HG03103 (cell line): ENCODE measurements around the gene ZNF594.
"Not testable (repeated sequence)": the region's sequence is repeated elsewhere in the genome, so short reads cannot be mapped to it uniquely, and the experiment has no call there.

Source experiments
- ATAC-seq: cut with Tn5 transposase; IDR thresholded peaks from one replicate; pipeline ENCODE4 v1.9.1; 2021; ENCODE audit warnings: low read depth; ENCODE audit not compliant: unreplicated experiment

Gene ZNF594

DNA sequence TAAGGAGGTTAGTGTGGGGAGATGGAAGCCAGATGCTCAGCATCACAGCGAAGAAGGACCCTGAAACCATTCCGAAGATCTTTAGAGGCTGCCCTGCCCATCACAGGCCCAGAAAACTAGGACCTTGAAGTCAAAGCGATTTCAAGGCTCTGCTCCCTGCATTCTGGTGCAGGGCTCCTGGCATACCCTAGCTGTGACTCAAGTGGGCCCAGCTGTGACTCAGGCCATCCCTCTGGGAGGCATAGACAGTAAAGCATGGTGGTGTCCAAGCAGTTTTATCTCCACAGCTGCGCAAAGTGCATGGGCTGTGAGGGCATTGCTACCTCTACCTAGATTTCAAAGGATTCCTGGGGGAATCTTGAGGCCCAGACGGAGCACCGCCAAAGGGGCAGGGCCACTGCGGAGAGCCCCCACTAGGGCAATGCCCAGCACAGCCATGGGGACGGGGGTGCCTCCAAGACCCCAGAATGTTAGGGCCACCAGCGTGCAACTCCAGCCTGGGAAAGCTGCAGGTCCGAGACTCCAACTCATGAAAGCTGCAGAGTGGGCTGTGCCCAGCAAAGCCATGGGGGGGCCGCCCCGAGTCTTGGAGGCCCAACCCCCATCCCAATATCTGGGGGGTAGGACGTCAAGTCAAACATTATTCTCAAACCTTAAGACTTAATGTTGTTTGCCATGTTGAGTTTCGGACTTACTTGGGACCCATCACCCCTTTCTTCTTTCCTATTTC is 11.7 kb upstream of the ZNF594 start:
- no peak for ATAC-seq

DNA sequence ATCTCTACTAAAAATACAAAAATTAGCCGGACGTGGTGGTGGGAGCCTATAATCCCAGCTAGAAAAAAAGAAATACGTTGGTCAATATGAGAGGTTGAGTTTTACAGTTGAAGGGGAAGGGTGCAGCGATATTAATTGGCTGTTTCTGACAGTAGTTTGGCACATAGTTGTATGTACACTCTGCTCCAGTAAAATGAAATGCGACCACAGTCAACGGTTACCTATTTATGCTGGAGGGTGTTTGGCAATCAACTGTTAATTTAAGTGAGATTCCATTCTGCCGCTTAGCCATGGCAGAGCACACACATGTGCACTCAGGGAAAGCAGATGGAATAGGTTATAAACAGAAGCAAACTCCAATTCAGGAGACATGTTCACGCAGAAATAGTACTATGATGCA is 9.3 kb upstream of the ZNF594 start:
- no peak for ATAC-seq

DNA sequence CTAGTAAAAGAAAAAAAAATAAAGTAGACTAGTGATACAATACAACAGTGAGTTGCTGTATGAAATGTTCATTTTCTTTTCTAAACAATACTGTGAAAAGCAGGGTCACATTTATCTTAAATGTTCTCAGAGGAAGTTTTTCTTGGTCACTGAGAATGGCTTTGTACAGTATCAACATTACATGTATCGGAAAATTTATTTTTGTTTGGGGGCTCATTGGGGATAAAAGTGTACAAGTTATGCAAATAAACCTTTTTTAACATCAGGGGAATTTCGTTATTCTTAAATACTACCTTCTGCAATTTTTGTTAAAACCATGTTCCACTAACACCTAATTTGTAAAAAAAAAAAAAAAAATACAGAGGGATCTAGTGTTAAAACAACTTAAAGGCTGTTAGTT is 8.7 kb upstream of the ZNF594 start:
- ATAC-seq: no peak

DNA sequence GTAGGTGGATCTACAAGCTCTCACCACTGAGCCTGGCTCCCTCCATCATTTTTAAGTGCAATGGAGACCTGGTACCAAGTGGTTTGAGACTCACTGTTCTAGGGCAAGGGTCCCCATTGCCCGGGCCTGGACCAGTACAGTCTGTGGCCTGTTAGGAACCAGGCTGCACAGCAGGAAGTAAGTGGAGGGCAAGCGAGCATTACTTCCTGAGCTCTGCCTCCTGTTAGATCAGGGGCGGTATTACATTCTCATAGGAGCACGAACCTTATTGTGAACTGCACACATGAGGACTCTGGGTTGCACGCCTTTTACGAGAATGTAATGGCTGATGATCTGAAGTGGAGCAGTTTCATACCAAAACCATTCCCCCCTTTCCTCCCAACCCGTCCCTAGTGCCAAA is 6.8 kb upstream of the ZNF594 start:
- ATAC-seq: no peak

DNA sequence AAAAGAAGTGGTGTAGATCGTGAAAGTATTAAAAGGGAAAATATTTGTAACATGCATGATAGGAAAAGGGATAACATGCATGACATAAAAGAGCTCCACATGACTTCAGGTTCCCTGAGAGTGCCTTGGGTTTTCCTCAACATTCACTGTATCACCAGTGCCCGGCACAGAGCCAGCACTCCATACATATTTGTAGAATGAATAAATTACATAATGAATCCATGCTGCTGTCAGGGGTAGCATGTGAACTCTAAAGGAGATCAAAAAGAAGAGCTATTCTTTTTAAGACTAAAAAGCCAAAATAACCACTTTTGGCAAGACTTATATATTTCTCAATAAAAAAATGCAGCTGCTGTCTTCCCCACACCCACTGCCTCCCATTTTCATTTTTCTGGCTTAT is 2.7 kb upstream of the ZNF594 start:
- ATAC-seq: no peak

DNA sequence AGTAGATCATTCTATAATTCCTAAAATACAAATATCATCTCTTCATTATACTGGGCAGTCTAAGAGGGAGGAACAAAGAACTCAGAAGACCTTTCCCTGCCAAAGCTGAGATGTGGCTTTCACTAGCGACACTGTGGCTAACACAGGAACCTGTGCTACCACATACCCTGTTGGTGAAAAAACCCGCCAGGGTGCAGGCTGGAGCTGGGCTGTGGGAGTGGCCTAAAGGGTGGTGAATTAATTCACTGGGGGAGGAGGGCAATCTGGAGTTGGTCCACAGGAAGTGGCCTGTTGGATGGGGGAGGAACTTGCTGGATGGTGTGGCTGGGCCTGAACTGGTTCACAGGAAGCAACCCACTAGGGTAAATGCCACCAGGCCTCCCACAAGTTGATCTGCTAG is 7.4 kb downstream of the ZNF594 start:
- ATAC-seq: no peak

DNA sequence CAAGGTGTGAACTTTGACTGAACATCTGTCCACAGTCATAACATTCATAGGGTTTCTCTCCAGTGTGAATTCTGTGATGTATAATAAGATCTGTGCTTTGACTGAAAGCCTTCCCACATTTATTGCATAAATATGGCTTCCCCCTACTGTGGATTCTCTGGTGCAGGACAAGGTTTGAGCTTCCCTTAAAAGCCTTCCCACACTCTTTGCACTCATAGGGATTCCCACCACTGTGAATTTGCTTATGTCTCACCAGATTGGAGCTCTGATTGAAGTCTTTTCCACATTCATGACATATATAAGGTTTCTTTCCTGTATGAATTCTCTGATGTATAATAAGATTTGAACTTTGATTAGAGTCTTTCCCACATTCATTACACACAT is 8.3 kb downstream of the ZNF594 start:
- no peak for ATAC-seq

DNA sequence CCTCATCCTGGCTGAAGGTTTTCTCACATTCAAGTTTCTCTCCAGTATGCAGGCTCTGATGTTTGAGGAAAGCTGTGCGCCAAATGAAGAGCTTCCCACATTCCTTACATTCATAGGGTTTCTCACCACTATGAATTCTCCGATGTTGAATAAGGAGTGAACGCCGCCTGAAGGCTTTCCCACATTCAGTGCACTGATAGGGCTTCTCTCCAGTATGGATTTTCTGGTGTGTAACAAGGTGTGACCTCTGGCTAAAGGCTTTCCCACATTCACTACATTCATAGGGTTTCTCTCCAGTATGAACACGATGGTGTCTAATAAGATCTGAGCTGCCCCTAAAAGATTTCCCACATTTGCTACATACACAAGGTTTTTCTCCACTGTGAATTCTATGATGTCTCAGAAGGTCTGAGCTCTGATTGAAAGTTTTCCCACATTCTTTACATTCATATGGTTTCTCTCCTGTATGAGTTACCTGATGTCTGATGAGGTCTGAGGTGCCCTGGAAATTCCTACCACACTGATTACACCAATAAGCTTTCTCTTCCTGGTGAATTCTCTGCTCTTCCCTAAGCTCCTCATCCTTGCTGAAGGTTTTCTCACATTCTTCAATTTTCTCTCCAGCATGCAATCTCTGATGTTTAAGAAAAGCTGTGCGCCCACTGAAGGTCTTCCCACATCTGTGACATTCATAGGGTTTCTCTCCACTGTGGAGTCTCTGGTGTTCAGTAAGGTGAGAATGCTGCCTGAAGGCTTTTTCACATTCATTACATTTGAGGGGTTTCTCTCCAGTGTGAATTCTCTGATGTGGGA is 8.9 kb downstream of the ZNF594 start:
- no peak for ATAC-seq

DNA sequence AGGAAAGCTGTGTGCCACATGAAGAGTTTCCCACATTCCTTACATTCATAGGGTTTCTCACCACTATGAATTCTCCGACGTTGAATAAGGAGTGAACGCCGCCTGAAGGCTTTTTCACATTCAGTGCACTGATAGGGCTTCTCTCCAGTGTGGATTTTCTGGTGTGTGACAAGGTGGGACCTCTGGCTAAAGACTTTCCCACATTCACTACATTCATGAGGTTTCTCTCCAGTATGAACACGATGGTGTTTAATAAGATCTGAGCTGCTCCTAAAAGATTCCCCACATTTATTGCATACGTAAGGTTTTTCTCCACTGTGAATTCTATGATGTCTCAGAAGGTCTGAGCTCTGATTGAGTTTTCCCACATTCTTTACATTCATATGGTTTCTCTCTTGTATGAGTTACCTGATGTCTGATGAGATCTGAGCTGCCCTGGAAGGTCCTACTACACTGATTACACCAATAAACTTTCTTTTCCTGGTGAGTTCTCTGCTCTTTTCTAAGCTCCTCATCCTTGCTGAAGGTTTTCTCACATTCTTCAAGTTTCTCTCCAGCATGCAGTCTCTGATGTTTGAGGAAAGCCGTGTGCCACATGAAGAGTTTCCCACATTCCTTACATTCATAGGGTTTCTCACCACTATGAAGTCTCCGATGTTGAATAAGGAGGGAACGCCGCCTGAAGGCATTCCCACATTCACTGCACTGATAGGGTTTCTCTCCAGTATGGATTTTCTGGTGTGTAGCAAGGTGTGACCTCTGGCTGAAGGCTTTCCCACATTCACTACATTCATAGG is 10.0 kb downstream of the ZNF594 start:
- ATAC-seq: no peak

DNA sequence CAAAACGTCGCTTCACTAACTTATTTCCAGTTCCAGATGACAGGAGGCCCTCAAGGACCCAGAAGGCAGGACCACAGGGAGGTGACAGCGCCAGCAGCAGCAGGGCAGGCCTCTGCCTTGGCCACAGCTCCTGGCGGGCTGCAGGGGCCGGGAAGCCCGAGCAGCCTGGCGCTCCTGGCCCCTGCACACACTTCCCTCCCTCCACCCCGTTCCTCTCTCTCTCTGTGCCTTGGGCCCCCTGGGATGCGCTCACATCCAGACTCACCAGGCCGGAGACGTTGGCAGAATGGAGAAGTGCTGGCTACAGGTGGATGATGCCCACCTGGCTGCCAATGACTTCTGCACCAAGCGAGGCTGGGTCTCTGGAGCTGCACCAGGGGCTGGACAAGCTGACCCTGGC is 12.7 kb downstream of the ZNF594 start:
- ATAC-seq: no peak

DNA sequence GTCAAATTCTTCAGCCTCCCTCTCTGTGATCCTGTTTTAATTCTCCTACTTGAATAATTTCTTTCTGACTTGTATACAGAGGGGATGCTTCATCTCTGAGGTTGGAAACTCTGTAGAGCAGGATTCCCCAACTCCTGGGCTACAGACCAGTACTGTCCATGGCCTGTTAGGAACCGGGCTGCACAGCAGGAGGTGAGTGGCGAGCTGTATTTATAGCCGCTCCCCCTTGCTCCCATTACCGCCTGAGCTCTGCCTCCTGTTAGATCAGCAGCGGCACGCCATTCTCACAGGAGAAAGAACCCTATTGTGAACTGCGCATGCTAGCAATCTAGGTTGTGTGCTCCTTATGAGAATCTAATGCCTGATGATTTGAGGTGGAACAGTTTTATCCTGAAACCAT is 16.6 kb downstream of the ZNF594 start:
- ATAC-seq: not testable (repeated sequence)

DNA sequence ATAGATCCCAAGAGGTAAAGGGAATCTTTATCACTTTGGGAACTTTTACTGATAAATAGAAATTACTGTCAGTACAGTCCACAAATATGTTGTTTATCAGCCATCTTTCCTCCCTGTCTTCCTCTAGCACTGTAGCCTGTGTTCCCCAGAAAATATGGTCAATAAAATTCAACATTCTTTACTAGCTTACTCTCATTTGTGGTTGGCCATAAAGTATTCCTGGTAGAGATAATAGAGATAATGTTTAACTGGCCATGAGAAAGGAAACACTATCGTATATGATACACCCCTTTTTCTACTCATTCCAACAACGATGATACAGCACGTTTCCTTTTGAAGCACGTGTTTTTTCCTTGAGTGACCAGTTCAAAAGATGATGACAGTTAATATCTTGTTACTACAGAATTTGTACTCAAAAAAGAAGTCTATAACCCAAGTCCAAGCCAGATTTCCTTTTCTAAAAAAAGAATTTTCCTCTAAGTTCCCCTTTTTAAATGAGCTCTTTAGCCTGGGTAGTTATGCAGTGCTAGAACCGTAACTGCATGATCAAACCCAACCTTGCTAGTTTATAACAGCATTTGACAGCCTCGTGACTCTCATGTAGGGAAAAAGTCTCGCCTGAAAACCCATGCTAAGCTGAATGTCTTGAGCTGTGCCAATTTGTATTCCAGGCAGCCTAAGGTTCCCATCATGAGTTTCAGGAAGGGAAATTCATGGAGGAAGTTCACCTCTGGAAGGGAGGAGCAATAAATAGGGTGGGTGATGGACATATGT is 25.7 kb downstream of the ZNF594 start:
- ATAC-seq: not testable (repeated sequence)

DNA sequence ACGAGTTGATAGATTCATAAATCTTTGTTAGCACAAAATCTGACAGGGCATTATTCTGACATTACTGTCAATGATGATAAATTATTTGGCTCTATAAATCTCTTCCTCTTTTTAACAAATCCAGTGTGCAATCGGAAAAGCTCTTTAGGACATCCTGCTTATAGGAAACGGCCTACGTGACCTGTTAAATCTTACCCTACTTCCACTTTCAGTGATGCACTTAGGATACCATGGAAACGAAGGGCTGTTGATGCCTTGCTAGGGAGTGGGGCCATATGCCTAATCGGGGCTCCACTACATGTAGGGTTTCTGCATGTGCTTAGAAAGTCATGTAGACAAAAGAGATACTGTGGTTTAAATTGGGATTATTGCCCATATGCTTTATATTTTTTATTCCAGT is 27.2 kb downstream of the ZNF594 start:
- no peak for ATAC-seq

DNA sequence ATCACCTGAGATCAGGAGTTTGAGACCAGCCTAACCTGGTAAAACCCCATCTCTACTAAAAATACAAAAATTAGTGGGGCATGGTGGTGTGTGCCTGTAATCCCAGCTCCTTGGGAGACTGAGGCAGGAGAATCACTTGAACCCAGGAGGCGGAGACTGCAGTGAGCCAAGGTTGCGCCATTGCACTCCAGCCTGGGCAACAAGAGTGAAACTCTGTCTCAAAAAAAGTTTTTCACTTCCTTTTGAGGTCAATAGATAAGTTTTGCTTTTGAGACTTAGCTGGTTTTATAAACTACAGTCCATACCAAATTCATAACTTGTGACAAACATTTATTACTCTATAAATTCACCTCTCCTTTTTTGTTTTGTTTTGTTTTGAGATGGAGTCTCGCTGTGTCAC is 29.9 kb downstream of the ZNF594 start:
- ATAC-seq: not testable (repeated sequence)

DNA sequence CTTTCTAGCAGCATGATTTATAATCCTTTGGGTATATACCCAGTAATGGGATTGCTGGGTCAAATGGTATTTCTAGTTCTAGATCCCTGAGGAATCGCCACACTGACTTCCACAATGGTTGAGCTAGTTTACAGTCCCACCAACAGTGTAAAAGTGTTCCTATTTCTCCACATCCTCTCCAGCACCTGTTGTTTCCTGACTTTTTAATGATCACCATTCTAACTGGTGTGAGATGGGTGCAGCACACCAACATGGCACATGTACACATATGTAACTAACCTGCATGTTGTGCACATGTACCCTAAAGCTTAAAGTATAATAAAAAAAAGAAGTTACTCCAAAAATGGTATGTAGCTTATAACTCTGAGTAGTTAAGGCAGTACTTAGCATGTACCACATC is 31.0 kb downstream of the ZNF594 start:
- not testable (repeated sequence) for ATAC-seq

DNA sequence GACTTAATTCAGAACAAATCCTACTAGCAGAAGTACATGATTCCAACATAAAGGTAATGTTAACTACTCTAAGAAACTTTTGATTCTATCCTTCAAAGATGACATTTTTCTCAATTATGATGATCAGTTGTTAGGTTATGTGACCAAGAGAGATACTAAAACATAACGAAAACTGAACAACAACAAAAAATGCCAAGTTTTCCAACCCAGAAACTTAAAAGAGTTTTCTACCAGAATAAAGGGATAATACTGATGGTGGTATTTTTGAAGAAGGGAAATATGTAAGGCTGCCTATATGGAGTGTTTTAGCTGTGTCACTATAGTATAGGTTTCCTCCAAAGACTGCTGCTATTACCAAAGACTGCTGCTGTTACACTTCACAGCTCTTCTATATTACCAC is 45.5 kb downstream of the ZNF594 start:
- ATAC-seq: not testable (repeated sequence)

DNA sequence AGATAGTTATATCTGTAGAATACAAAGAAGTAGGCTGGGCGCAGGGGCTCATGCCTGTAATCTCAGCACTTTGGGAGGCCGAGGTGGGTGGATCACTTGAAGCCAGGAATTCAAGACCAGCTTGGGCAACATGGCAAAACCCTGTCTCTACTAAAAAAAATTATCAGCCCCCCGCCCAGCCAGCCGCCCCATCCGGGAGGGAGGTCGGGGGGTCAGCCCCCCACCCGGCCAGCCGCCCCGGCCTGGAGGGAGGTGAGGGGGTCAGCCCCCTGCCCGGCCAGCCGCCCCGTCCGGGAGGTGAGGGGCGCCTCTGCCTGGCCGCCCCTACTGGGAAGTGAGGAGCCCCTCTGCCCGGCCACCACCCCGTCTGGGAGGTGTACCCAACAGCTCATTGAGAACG is 48.8 kb downstream of the ZNF594 start:
- ATAC-seq: not testable (repeated sequence)

DNA sequence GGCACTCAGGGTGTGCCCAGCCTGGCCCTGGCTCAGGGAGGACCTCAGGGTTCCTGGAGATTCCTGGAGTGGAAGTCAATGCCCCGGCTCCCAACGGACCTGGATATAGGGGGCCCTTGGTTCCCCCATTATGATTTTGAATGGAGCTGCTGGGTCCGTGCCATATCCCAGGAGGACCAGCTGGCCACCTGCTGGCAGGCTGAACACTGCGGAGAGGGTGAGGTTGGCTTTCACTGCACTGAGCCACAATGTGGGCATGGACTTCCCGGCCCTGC is 52.3 kb downstream of the ZNF594 start:
- ATAC-seq: no peak

DNA sequence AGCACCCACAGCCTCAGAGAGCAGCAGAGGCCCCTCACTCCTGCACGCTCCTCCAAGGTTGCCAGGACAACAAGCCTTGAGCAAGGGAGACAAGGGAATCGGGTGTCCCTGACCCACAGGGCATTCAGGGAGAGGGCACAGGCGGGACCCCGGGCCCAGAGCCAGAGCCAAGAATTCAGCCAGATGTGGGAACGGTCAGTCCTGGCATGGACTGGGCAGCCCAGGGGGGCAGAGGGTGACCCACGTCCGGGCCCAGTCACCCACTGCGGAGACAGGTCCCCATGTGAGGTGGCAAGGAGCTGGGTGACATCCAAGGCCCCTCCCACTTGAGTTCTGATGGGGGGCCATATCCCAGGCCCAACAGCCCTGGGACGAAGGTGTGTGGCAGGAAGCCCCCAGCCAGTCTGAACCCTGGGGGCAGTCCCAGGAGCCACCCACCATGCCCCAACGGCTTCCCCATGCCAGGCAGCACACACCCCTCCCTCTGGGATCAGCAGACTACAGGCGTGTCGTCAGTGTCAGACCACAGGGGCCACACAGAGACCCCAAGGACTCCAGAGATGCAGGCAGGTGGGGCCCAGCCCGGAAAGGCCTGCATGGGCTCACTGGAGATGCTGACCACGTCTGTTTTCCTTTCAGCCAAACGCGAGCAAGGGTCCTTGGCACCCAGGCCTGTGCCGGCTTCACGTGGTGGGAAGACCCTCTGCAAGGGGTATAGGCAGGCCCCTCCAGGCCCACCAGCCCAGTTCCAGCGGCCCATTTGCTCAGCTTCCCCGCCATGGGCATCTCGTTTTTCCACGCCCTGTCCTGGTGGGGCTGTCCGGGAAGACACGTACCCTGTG is 52.8 kb downstream of the ZNF594 start:
- ATAC-seq: no peak

DNA sequence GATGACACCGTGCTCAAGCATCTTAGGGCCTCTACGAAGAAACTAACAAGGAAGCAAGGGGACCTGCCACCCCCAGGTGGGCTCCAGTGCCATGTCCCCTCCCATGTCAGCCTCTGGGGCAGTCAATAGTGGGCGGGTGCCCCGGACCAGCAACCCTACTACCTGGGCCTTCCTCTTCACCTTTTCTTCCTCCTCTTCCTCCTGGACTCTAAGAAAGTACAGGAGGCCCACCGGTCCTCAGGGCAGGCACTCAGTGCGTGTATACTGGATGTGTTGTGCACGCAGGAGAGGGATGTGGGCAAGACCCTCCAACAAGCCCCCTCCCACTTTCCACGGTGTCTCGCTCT is 53.5 kb downstream of the ZNF594 start:
- not testable (repeated sequence) for ATAC-seq
